Dendritic cell treated with granulocyte-macrophage colony-stimulating factor and Interleukin-4, amounts not matched to agents 40 ng/mL and 50 ng/mL, for 4 days (primary cell): ENCODE data around the gene DMP1.
"Not testable (repeated sequence)": the region's sequence is repeated elsewhere in the genome, so short reads cannot be mapped to it uniquely, and the experiment has no call there.

Source experiments
- H3K27ac Mint-ChIP-seq: one replicate; pipeline ENCODE4 v1.8.0; 2022; ENCODE audit warnings: mild to moderate bottlenecking, mixed read lengths
- H3K27me3 Mint-ChIP-seq: one replicate; pipeline ENCODE4 v1.8.0; 2022; ENCODE audit warnings: mild to moderate bottlenecking, mixed read lengths
- H3K36me3 Mint-ChIP-seq: one replicate; pipeline ENCODE4 v1.8.0; 2022; ENCODE audit warnings: low read depth, mixed read lengths
- H3K4me1 Mint-ChIP-seq: one replicate; pipeline ENCODE4 v1.8.0; 2022; ENCODE audit warnings: low read depth, mixed read lengths
- H3K4me3 Mint-ChIP-seq: one replicate; pipeline ENCODE4 v1.8.0; 2022; ENCODE audit warnings: mild to moderate bottlenecking, moderate library complexity, mixed read lengths
- H3K9me3 Mint-ChIP-seq: one replicate; pipeline ENCODE4 v1.8.0; 2022; ENCODE audit warnings: mixed read lengths
- intact Hi-C: fragments of 100-400 bp; cut with micrococcal nuclease; formaldehyde crosslinking; loops from one replicate; pipeline ENCODE4 v1.15.0; 2022

Gene DMP1

DNA sequence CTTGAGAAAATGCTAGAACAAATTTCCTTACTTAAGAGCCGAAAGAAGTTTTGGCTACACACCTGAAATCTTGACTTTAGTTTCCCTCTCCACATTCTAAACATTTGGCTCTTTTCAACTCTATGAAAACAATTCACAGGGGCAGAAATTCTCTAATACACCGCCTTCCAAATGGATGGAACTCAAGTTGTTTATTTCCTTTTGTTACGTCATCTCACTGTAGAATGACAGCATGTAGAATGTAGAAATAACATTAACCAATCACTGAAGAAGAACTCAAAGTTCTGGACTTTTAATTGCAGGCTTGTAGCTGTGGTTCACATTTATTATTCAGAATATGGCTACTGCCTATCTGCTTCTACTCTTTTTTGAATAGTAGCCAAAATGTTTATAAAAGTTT is 1.9 kb downstream of the DMP1 start:
- no peaks in the 10 kb centered on the region for H3K9me3 Mint-ChIP-seq
- H3K27me3 Mint-ChIP-seq = no peaks in the 10 kb centered on the region
- intact Hi-C loops = no loop called here
- no peak overlapping the region for H3K4me3 Mint-ChIP-seq
- no peaks in the 10 kb centered on the region for H3K4me1 Mint-ChIP-seq
- no peaks in the 10 kb centered on the region for H3K36me3 Mint-ChIP-seq
- H3K27ac Mint-ChIP-seq = no peak overlapping the region

- peaks cover 2% of the 10 kb centered on the region for H3K27me3 Mint-ChIP-seq
- no peaks in the 10 kb centered on the region for H3K36me3 Mint-ChIP-seq
- intact Hi-C loops = no loop called here
- H3K4me1 Mint-ChIP-seq = no peaks in the 10 kb centered on the region
- H3K27ac Mint-ChIP-seq = no peak overlapping the region
- H3K4me3 Mint-ChIP-seq = no peak overlapping the region
- H3K9me3 Mint-ChIP-seq = no peaks in the 10 kb centered on the region
Observed at GRCh38 chr4:87654487-87655044, 4.5 kb downstream of the DMP1 start.

GRCh38 chr4:87657525-87657924 is 7.4 kb downstream of the DMP1 start:
- no peak overlapping the region for H3K4me3 Mint-ChIP-seq
- no peak overlapping the region for H3K27ac Mint-ChIP-seq
- intact Hi-C loops = no loop called here
- peaks cover 11% of the 10 kb centered on the region for H3K9me3 Mint-ChIP-seq
- H3K27me3 Mint-ChIP-seq = peaks cover 2% of the 10 kb centered on the region
- H3K4me1 Mint-ChIP-seq = no peaks in the 10 kb centered on the region
- H3K36me3 Mint-ChIP-seq = no peaks in the 10 kb centered on the region

DNA sequence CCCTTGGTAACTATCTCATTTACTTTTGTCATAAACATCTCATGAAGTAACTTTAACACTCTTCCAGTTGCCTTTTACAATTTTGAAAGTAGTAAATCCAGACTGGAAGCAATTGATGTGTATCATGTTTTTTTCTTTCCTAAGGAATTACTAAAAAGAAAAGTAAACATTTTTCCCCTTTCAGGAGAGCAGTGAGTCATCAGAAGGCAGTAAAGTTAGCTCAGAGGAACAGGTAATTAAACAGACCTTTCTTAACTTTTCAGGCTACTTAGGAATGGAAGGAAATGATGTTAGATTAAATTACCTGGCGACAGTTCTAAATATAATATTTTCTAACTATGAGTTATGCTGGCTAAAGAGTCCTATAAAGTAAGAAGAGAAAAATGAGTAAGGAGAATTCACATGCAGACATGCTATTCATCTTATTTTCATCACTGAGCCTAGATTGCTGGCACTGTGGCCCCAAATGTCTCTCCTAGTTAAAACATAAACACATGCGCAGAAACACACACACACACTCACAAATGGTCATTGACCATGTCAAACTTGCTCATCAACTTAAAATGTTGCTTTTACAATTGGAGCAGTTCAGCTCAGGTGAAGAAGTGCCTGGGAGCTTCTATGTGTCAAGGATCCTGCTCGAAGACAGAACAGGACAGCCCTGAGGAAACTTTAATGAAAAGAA is 9.3 kb downstream of the DMP1 start:
- H3K4me1 Mint-ChIP-seq = no peaks in the 10 kb centered on the region
- no peak overlapping the region for H3K27ac Mint-ChIP-seq
- intact Hi-C loops = no loop called here
- H3K9me3 Mint-ChIP-seq = peaks cover 12% of the 10 kb centered on the region
- H3K36me3 Mint-ChIP-seq = no peaks in the 10 kb centered on the region
- peaks cover 7% of the 10 kb centered on the region for H3K27me3 Mint-ChIP-seq
- no peak overlapping the region for H3K4me3 Mint-ChIP-seq

- intact Hi-C loops = no loop called here
- Mint-ChIP-seq H3K27ac (no peak overlapping the region), H3K9me3 (peaks cover 12% of the 10 kb centered on the region), H3K36me3 (no peaks in the 10 kb centered on the region), H3K27me3 (peaks cover 7% of the 10 kb centered on the region), H3K4me1 (peaks cover 4% of the 10 kb centered on the region), H3K4me3 (no peak overlapping the region)
Observed at GRCh38 chr4:87662871-87663270, 12.8 kb downstream of the DMP1 start.

DNA sequence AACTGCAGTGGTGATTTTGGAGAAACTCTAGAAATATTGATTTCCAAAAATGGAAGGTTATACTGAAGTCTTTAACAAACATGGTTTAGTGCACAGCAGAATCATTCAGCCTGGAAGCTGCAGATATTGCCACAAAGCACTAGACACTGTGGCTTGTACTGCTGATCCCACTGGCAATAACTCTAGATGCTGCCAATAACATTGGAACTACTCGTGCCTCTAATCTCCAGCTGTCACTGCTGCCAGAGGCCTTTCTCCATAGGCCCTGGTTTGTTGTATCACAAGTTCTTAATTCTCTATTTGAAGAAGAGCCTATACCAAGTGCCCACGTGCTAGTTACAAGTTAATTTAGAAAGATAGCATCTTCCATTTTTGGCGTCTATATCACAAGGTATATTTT is 19.3 kb downstream of the DMP1 start:
- Mint-ChIP-seq H3K27ac (no peak overlapping the region), H3K27me3 (no peaks in the 10 kb centered on the region), H3K4me1 (peaks cover 5% of the 10 kb centered on the region), H3K36me3 (no peaks in the 10 kb centered on the region), H3K4me3 (no peak overlapping the region), H3K9me3 (peaks cover 36% of the 10 kb centered on the region)
- intact Hi-C loops = no loop called here

DNA sequence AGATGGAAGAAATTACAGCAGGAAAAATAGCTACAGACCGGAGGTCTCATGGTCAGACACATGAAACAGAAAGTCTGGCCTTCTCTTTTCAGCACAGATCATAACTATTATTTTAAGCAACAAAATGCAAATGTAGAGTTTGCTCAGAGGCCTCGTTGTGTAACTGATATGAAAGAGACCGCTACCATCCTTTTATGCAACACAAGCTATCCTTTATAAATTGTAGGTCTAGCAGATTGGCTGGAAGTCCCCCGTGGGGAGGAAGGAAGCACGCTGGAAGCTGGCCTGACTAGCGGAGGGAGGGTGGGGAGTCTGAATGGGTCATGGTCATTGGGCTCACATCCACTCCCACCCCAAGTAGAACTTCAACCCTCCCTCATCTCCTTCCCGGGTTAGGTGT is 27.7 kb downstream of the DMP1 start:
- Mint-ChIP-seq H3K27me3 (no peaks in the 10 kb centered on the region), H3K9me3 (peaks cover 23% of the 10 kb centered on the region), H3K4me3 (no peak overlapping the region), H3K36me3 (no peaks in the 10 kb centered on the region), H3K27ac (no peak overlapping the region), H3K4me1 (no peaks in the 10 kb centered on the region)
- intact Hi-C loops = loop anchor here (2.0 to 5.0 kb wide), 2 partner anchors 295 to 535 kb away; no protein-coding TSS in a partner anchor

DNA sequence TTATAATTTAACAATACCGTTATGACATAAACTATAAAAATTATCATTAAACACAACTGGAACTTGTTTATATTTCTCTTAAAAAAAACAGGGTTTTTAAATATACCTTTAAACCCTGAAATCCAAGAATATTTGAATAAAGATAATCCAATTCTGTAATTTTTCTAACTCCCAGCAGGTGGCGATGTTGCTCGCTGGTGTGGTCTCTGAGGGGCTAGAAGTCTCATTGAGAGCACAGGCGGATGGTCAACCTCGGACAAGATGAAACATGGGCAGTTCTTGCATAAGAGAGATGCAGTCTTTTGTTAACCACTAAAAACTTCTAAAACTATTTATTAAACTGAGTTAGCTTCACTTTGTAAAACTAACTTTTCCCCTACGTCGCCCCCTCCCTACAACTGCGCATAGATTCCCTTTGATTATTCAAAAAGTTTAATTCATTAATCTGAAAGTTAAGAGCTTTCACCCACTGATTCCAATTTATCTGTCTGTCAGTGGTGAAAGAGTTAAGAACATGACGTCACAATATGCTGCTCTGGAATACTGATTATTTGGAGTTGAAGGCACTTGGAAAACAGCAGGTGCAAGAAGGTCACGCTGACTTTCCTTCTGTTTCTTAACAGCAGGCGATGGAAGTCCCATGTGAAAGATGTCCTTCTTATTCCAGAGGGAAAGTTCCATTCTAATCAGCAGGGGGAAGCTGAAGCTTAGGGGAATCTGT is 29.5 kb downstream of the DMP1 start:
- H3K4me1 Mint-ChIP-seq = no peaks in the 10 kb centered on the region
- H3K9me3 Mint-ChIP-seq = peaks cover 7% of the 10 kb centered on the region
- intact Hi-C loops = loop anchor here (1.0 to 5.0 kb wide), 4 partner anchors 160 to 533 kb away; no protein-coding TSS in a partner anchor
- no peaks in the 10 kb centered on the region for H3K36me3 Mint-ChIP-seq
- no peak overlapping the region for H3K4me3 Mint-ChIP-seq
- no peak overlapping the region for H3K27ac Mint-ChIP-seq
- H3K27me3 Mint-ChIP-seq = no peaks in the 10 kb centered on the region

- intact Hi-C loops = no loop called here
- no peaks in the 10 kb centered on the region for H3K27me3 Mint-ChIP-seq
Observed at GRCh38 chr4:87680271-87680670, 30.2 kb downstream of the DMP1 start.

DNA sequence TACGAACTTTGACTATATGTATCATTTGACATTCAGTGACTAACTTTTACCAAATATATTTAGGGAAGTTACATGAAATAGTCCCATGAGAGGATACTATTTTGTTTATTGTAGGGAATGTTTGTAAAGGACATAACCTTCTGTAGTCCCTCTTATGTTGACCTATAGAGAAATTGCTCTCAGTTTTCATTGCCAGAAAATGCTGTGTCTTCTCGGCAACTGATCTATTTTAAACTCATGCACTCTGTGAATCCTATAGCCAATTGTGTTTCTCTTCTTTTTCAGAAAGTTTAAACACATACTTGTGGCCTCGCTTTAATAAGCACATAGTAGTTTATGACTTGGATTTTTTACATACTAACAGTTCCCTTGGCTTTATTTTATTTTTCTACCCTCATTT is 38.2 kb downstream of the DMP1 start:
- no peak overlapping the region for H3K4me3 Mint-ChIP-seq
- no peaks in the 10 kb centered on the region for H3K36me3 Mint-ChIP-seq
- intact Hi-C loops = no loop called here
- H3K27ac Mint-ChIP-seq = no peak overlapping the region
- no peaks in the 10 kb centered on the region for H3K27me3 Mint-ChIP-seq
- peaks cover 25% of the 10 kb centered on the region for H3K9me3 Mint-ChIP-seq
- H3K4me1 Mint-ChIP-seq = no peaks in the 10 kb centered on the region

More at GRCh38 chr4:87680271-87680670, 30.2 kb downstream of the DMP1 start:
- no peak overlapping the region for H3K27ac Mint-ChIP-seq
- H3K9me3 Mint-ChIP-seq = peaks cover 5% of the 10 kb centered on the region
- H3K4me1 Mint-ChIP-seq = no peaks in the 10 kb centered on the region
- H3K36me3 Mint-ChIP-seq = no peaks in the 10 kb centered on the region
- H3K4me3 Mint-ChIP-seq = no peak overlapping the region

- H3K4me1 Mint-ChIP-seq, H3K4me3 Mint-ChIP-seq, H3K36me3 Mint-ChIP-seq, intact Hi-C loops, H3K27ac Mint-ChIP-seq, H3K27me3 Mint-ChIP-seq: not testable (repeated sequence)
- H3K9me3 Mint-ChIP-seq = peaks cover 29% of the 10 kb centered on the region
Observed at GRCh38 chr4:87690947-87691346, 40.9 kb downstream of the DMP1 start.

- intact Hi-C loops, H3K27me3 Mint-ChIP-seq, H3K36me3 Mint-ChIP-seq, H3K27ac Mint-ChIP-seq, H3K4me3 Mint-ChIP-seq, H3K4me1 Mint-ChIP-seq: not testable (repeated sequence)
- peaks cover 29% of the 10 kb centered on the region for H3K9me3 Mint-ChIP-seq
Observed at GRCh38 chr4:87692060-87692459, 42.0 kb downstream of the DMP1 start.

GRCh38 chr4:87697272-87697671 is 47.2 kb downstream of the DMP1 start:
- Mint-ChIP-seq H3K36me3 (no peaks in the 10 kb centered on the region), H3K27ac (no peak overlapping the region), H3K4me1 (no peaks in the 10 kb centered on the region), H3K9me3 (peaks cover 24% of the 10 kb centered on the region), H3K4me3 (no peak overlapping the region), H3K27me3 (peaks cover 1% of the 10 kb centered on the region)
- intact Hi-C loops = no loop called here

- no peaks in the 10 kb centered on the region for H3K36me3 Mint-ChIP-seq
- no peak overlapping the region for H3K4me3 Mint-ChIP-seq
- no peak overlapping the region for H3K27ac Mint-ChIP-seq
- H3K27me3 Mint-ChIP-seq = peaks cover 1% of the 10 kb centered on the region
- H3K9me3 Mint-ChIP-seq = peaks cover 17% of the 10 kb centered on the region
- H3K4me1 Mint-ChIP-seq = no peaks in the 10 kb centered on the region
- intact Hi-C loops = no loop called here
Observed at GRCh38 chr4:87697945-87698344, 47.9 kb downstream of the DMP1 start.
